Stimulated activated naive CD8-positive, alpha-beta T cell treated with anti-CD3 and anti-CD28 coated beads, Interleukin-15, amount 100 ng/mL, for 72 hours (primary cell): Measurements from ENCODE around the gene WDR86.

ENCODE experiments used
- ATAC-seq: fragments of 150-1000 bp; cut with Tn5 transposase; 2 replicates; pipeline ENCODE4 v1.10.0; 2021; ENCODE audit warnings: mild to moderate bottlenecking, moderate library complexity
- DNase-seq, 2 donors: peaks; one replicate each; pipeline ENCODE4 v3.0.0; 2021 to 2022
- H3K27ac Mint-ChIP-seq, 2 donors: one replicate each; pipeline ENCODE4 v1.8.0; 2022; ENCODE audit warnings: mild to moderate bottlenecking in 2 of 2, mixed read lengths in 2 of 2, moderate library complexity in 2 of 2
- H3K27me3 Mint-ChIP-seq: one replicate; pipeline ENCODE4 v1.8.0; 2022; ENCODE audit warnings: mixed read lengths
- H3K4me1 Mint-ChIP-seq: one replicate; pipeline ENCODE4 v1.8.0; 2022; ENCODE audit warnings: mild to moderate bottlenecking, mixed read lengths
- H3K4me3 Mint-ChIP-seq, 2 donors: one replicate each; pipeline ENCODE4 v1.8.0; 2022; ENCODE audit warnings: mild to moderate bottlenecking in 2 of 2, mixed read lengths in 2 of 2, moderate library complexity in 1 of 2
- H3K9me3 Mint-ChIP-seq, 2 donors: one replicate each; pipeline ENCODE4 v1.8.0; 2022; ENCODE audit warnings: mixed read lengths in 2 of 2

WDR86 gene

DNA sequence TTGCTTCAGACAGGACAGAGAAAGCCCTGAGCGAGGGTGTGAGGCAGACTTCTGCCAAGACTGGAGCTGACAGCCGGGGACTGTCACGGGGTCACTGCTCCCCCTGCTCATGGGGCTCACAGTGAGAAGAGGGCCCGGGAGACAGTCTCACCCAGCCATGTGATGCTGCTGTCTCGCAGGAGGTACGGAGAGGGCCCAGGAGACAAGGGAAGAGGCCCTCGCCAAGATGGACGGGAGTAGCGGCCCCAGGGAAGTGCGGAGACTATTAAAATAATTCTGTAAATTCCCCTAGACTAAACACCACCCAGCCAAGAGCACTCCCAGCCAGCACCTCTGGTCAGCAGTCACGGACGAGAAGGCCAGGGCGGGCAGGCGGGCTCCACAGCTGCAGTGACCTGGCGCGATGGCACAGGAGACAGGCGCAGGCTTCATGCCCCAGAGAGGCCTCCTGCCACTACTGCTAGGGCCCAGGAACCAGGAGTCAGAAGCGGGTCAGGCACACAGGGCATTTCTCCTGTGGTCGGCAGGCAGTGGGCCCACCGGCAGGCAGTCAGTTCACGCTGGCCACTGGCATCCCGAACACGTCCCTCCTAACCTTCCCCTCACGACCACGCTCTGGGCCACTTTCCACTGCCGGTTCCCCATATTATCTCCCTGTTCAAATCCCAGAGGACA lies 24.1 kb downstream of the WDR86 start:
- no peak for ATAC-seq
- H3K4me1 Mint-ChIP-seq = peaks cover 28% of the 10 kb centered on the region
- no peak for DNase-seq
- H3K4me3 Mint-ChIP-seq = no peak overlapping the region
- no peak overlapping the region for H3K27ac Mint-ChIP-seq
- no peaks in the 10 kb centered on the region for H3K9me3 Mint-ChIP-seq
- peaks cover 49% of the 10 kb centered on the region for H3K27me3 Mint-ChIP-seq

DNA sequence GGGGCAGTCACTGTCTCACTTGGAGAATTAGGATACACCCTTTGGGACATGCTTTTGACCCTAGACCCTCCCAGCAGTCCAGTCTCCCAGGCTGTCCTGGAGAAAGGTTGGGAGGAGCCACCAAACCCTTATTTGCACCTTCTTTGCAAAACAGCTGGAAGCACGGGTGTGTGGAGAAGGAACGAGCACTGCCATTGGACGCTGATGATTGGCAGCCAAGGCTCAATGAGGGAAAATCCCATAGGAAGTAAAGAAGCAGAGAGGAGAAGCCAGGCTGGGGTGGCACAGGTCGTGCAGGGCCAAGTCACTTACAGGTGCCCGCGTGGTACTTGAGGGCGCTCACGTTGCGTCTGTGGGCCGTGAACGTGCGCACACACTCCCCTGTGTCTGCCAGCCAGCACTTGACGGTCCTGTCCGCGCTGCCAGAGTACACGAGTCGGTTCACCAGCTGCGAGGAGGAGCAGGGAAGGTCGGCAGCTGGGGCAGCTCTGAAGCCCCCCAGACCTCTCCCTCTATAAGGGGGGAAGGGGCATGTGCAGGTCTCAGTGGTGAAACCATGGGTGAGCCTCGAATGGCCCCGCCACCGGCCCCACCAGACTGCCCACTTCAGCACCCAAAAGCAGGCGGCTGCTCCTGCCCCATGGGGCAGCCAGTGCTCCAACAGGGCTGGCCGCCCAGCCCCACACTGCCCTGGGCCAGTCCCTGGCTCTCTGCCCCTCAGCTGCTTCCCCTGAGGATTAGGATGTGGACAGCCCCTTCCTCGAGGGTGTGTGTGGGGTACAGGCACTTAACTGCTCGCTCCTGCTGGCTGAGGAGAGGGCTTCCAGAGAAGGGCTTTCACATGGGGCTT lies 24.8 kb downstream of the WDR86 start:
- ATAC-seq (no peak), DNase-seq (no peak)
- H3K27ac Mint-ChIP-seq = peak overlapping the region in 1 of 2 donors; percentile 82
- H3K4me1 Mint-ChIP-seq = peaks cover 24% of the 10 kb centered on the region
- no peak overlapping the region for H3K4me3 Mint-ChIP-seq
- H3K9me3 Mint-ChIP-seq = no peaks in the 10 kb centered on the region
- peaks cover 42% of the 10 kb centered on the region for H3K27me3 Mint-ChIP-seq

DNA sequence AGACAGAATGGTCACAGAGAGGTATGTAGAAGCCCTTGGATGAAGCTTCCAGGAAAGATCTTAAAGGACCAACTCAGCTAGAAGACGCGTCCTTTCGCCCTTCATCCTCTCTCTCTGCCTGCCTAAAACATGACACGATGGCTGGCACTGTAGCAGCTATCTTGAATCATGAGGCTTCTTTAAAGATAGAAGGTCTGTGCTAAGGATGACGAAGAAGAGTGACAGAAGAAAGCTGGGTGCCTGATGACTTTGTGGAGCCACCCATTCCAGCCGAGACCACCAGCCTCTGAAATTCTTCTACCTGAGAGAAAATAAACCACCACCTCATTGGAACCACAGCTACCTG lies 25.5 kb downstream of the WDR86 start:
- no peaks in the 10 kb centered on the region for H3K9me3 Mint-ChIP-seq
- peaks cover 35% of the 10 kb centered on the region for H3K27me3 Mint-ChIP-seq
- H3K4me1 Mint-ChIP-seq = peaks cover 20% of the 10 kb centered on the region
- no peak for ATAC-seq
- DNase-seq = no peak
- H3K4me3 Mint-ChIP-seq = no peak overlapping the region
- H3K27ac Mint-ChIP-seq = no peak overlapping the region

DNA sequence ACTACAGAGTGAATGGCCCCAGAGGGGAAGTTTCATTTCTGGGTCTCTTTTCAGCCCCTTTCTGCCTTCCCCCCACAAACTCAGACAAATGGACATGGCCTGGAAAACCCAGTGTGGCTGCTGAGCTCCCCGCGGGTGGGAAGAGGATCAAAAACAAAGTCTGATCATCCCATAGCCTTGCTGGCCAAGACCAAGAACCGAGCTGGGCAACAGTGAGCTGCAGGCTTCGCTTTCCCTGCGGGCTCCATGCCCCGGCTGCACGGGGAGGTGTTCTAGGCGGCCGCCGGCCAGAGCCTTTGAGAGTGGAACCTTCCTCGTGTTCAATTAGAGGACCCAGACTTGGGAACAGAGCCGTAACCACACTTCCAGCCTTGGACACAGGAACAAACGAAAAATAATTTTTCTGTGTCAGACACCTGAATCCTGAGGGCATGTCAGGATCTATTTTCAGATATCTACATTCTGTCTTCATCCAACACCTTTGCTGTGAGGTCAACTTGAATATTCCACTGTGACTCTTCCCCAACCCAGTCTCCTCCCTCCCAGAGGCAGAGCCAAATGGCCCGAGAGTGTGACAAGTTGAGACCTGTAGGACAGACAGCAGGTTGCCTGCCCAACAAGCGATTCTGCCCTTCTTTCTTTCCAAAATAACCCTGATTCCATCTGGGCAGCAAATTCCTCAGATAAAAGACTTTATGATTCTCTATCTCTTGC lies 26.0 kb downstream of the WDR86 start:
- Mint-ChIP-seq H3K27me3 (peaks cover 33% of the 10 kb centered on the region), H3K4me1 (peaks cover 20% of the 10 kb centered on the region), H3K4me3 (no peak overlapping the region), H3K9me3 (no peaks in the 10 kb centered on the region), H3K27ac (no peak overlapping the region)
- DNase-seq = no peak
- no peak for ATAC-seq

DNA sequence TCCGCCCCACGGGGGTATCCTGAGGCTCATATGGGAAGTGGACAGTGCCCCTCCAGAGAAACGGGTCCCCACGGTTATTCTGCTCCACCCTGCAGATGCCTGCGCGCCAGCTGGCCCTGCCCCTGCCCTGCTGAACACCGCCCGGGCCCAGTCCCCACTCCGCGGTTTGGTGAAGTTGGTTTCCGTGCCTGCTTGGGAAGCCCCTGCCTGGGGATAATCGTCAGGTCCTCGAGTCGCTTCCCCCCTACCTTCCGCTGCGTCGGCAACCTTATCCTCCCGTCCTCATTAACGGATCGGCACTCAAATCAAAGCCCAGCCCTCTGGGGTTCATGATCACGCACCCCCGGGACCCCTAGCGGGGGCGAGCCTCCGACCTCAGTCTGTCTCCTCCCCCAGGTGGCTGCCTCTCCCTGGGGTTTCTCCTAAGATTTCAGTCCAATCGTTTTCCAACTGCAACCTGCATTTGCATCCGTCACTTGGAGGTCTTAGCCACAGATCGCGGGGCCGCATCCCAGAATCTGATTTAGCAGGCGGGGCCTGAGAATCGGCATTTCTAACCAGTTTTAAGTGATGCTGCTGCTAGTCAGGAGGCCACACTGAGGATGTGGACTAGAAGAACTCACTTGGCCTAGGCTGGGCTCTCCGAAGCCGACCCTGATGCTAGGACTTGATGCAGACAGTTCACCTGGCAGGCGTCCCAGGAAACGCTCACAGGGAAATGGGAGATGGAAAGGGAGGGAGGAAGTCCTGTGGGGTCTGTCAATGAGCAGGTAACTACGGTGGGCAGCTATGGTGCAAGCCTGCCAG lies 27.6 kb downstream of the WDR86 start:
- Mint-ChIP-seq H3K4me1 (peaks cover 20% of the 10 kb centered on the region), H3K9me3 (no peaks in the 10 kb centered on the region), H3K27ac (peak overlapping the region in 1 of 2 donors; percentile 94), H3K4me3 (peak overlapping the region; percentile 79 to 85), H3K27me3 (peaks cover 33% of the 10 kb centered on the region)
- DNase-seq (peak; percentile 17 to 41), ATAC-seq (peak; percentile 60)

DNA sequence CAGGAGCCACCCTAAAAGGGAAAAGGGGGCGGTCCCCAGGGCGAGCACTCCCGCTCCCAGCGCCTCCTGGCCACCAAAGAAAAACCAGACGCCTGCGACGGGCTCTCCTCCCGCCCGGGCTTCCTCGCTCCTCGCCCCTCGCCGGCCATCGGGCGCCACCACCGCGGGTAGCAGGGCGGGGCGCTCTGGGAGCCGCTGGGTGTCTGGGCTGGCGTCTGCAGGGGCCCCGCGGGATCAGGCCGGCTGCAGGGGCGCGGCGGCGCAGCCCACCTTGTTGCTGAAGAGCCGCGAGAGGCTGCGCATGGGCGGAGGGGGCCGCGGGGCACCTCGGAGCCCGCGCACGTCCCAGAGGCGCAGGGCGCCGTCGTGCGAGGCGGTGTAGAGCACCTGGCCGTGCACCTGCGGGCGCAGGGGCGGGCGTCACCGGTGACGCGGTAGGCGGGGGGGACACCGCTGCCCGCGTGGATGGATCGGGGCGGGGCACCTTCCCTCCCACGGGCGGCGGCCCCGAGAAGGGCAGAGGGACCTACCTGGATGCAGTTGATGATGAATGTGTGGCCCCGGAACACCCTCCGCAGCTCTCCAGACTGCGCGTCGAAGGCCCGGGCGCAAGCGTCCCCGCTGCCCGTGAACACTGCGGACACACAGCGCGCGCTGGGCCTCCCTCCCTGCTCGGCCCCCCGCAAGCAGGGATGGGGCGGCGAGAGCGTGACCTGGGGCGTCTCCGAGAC lies 28.3 kb downstream of the WDR86 start:
- peak; percentile 63 for ATAC-seq
- peak overlapping the region; percentile 79 to 85 for H3K4me3 Mint-ChIP-seq
- H3K27me3 Mint-ChIP-seq = peaks cover 27% of the 10 kb centered on the region
- peaks cover 20% of the 10 kb centered on the region for H3K4me1 Mint-ChIP-seq
- H3K27ac Mint-ChIP-seq = no peak overlapping the region
- H3K9me3 Mint-ChIP-seq = no peaks in the 10 kb centered on the region
- peak in 1 of 2 donors; percentile 20 for DNase-seq

DNA sequence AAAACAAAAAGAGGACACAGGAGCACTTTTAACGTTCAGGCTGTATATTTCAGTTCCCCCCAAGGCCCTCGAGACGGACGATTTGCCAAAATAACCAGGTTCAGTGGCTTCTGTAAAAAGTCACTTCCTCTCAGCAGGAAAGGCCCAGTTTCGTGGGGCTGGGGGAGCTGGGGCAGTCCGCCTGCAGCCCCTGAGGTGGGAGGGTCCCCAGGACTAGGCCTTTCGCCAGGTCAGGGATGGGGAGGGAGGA lies 28.8 kb downstream of the WDR86 start:
- Mint-ChIP-seq H3K27ac (no peak overlapping the region), H3K27me3 (peaks cover 26% of the 10 kb centered on the region), H3K4me1 (peaks cover 20% of the 10 kb centered on the region), H3K4me3 (peak overlapping the region; percentile 79 to 85), H3K9me3 (no peaks in the 10 kb centered on the region)
- DNase-seq = no peak
- no peak for ATAC-seq

DNA sequence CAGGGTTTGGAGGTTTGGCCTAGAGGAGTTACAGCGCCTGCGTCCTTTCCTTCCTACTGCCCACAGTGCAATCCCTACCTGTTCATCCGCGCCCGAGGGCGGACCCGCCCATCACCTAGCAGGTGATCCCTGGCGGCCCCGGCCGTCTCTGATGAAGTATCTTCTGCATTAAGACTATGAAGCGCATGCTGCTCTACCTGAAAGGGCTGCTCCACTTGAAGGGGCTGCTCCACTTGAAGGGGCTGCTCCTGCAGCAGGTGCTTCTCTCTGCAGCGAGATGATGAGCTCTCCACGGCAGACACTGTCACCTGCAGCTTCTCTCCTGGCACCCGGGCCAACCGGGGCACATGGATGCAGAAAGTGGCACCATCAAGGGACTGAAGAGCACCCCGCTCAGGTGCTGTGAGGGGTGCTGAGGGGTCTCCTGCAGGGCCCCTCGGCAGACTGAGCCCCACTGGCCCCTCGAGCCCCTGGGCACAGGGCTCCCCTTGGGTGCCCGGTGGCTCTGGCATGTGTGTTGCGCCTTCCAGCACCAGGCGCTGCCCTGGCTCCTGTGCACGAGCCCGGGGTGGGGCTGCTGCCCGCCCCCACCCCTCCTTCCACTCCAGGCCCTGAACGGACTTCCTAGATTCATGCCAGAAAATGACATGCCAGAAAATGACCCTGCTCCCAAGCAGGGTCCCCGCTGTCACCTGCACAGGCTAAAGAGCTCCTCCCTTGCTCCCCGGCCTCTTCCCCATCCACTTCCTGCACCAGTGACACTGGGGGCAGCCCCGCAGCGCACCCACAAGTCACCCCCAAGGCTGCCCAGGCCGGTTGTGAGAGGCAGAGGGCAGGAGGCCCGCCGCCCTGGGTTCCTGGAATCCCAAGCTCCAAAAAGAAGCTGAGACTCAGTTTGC lies 29.4 kb downstream of the WDR86 start:
- peaks cover 26% of the 10 kb centered on the region for H3K27me3 Mint-ChIP-seq
- no peaks in the 10 kb centered on the region for H3K9me3 Mint-ChIP-seq
- peaks cover 20% of the 10 kb centered on the region for H3K4me1 Mint-ChIP-seq
- H3K27ac Mint-ChIP-seq = no peak overlapping the region
- H3K4me3 Mint-ChIP-seq = peak overlapping the region; percentile 79 to 85
- DNase-seq = no peak
- peak; percentile 15 for ATAC-seq

DNA sequence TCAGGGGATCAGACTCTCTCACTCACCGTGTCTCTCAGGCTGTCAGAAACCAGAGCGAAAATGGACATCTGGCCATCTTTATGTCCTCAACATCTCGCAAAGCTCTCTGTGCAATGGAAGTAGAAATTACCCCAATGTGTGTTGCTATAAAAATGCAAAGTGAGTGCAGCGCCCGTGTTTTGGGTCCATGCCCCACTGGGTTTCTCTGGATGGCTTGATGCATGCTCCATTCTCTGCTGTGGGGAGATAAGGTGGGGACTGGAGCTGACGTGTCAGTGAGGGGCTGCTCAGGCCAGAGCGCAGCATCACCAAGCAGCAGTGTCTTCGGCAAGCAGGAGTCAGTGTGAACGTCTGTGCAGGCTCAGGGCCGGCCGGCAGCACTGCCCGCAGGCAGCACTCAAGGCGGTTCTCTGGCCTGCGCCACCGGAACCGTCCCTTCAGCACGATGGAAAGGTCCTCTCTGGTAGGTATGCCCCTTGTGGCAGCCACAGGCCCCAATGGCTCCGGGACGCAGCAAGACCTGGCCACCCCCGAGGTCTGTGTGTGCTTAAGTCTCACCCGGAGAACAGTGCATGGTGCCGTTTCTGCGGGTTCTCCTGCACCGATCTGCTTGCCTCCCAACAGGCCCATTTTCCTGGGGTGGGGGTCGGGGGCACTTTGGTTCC lies 30.2 kb downstream of the WDR86 start:
- DNase-seq (no peak), ATAC-seq (no peak)
- peaks cover 20% of the 10 kb centered on the region for H3K4me1 Mint-ChIP-seq
- no peaks in the 10 kb centered on the region for H3K9me3 Mint-ChIP-seq
- no peak overlapping the region for H3K4me3 Mint-ChIP-seq
- H3K27ac Mint-ChIP-seq = no peak overlapping the region
- H3K27me3 Mint-ChIP-seq = peaks cover 24% of the 10 kb centered on the region

DNA sequence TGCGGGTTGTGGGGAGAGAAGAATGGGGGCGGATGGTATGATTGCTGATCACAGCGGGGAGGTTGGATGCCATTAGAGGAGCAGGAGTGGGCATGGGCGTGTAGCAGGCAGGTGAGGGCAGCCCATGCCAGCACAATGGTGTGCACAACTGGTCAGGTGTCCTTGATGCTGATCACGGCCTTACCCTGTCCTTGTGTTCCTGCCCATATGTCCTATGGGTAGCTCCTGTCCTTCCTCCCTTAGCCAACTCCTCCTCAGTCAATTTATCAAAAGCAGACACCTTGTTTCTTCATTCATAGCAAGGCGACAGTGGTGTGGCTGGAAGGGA lies 30.7 kb downstream of the WDR86 start:
- Mint-ChIP-seq H3K4me3 (no peak overlapping the region), H3K27me3 (peaks cover 19% of the 10 kb centered on the region), H3K9me3 (no peaks in the 10 kb centered on the region), H3K4me1 (peaks cover 20% of the 10 kb centered on the region), H3K27ac (no peak overlapping the region)
- ATAC-seq = no peak
- DNase-seq = no peak

DNA sequence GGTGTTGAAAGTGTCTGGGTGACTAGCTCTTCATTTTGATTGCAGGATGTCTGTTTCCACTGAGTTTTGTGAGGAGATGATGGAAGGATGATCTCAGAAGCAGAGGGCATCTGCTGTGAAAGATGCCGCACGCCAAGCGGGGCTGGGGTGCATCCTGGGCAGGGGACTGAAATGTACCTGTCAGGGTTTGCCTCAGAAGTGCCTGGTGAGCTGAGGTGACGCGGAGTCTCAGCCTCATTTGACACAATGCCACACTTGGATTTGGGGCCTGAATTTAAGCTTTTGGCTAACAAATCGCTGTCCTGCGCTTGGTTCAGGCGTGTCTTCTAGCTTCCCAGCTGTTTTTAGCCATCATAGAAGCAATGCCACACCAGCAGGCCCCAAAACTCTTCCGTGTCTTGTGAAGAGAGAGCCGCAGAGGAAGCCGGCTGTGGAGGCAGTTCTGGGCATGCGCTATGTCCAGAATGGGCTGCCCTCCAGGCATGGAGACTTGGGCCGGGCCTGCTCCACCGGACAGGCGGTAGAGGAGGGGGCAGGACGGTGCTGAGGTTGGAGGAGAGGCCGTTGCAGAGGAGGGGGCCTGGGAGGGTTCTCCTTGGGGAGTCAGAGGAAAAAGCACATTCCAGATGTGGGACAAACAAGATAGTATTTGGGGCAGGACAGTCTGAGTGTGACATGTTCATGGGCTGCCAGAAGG lies 31.2 kb downstream of the WDR86 start:
- ATAC-seq = no peak
- Mint-ChIP-seq H3K27ac (no peak overlapping the region), H3K9me3 (no peaks in the 10 kb centered on the region), H3K4me3 (no peak overlapping the region), H3K4me1 (peaks cover 20% of the 10 kb centered on the region), H3K27me3 (peaks cover 14% of the 10 kb centered on the region)
- no peak for DNase-seq

DNA sequence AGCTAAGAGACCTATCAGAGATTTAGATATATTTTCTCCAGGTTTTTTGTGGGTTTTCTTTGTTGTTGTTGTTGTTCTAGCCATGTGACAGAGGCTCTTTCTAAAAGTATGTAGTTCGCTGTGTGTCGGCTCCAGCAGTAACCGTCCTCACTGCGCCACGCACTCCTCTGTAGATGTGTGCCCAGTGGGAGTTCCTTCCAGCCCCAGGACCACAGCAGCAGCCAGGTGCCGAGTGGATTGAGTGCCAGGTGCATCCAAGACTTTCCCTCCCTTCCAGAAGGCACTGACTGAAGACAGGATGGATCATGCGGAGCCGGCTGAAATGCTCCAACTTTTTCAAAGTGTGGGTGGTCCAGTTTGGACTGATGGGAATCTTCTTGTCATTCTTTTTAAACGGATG lies 31.8 kb downstream of the WDR86 start:
- Mint-ChIP-seq H3K27ac (no peak overlapping the region), H3K4me1 (peaks cover 20% of the 10 kb centered on the region), H3K9me3 (no peaks in the 10 kb centered on the region), H3K4me3 (no peak overlapping the region), H3K27me3 (peaks cover 11% of the 10 kb centered on the region)
- ATAC-seq (no peak), DNase-seq (no peak)

DNA sequence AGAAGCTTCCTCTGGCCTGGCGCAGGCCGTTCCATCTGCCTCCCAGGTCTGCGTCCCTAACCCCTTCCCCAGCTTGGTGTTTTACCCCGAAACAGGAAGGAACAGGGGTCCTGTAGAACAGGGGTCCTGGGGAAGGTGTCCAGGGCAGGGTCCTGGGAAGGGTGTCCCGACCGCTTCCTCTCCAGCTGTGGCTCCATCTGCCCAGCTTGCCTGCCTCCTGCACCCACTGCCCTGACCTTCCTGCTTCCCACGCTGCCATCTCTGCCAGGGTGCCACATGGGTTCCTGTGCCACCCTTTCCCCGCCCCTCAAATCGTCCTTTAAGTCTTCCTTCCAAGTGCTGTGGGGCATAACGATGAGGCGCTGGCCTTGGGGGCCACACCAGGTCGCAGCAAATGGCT lies 32.4 kb downstream of the WDR86 start:
- DNase-seq = no peak
- no peaks in the 10 kb centered on the region for H3K9me3 Mint-ChIP-seq
- no peak for ATAC-seq

More for the DNA sequence above, 32.4 kb downstream of the WDR86 start:
- H3K4me3 Mint-ChIP-seq = no peak overlapping the region
- peaks cover 6% of the 10 kb centered on the region for H3K27me3 Mint-ChIP-seq
- H3K4me1 Mint-ChIP-seq = peaks cover 17% of the 10 kb centered on the region
- no peak overlapping the region for H3K27ac Mint-ChIP-seq
